Loucy (cell line): ENCODE results near the gene ARFIP1.

Experiments used
- H2AFZ ChIP-seq: fragments of 200-600 bp; sonication (generic); 2 replicates; pipeline ENCODE4 v1.6.0; 2016; ENCODE audit warnings: antibody characterized with exemption, mild to moderate bottlenecking, low read length, moderate library complexity
- H3F3A ChIP-seq: fragments of 200-600 bp; 2 replicates; pipeline ENCODE4 v1.6.0; 2016; ENCODE audit warnings: antibody characterized with exemption, low read depth, mild to moderate bottlenecking
- H3K27me3 ChIP-seq: fragments of 200-600 bp; sonication (generic); 2 replicates; pipeline ENCODE4 v1.6.1; 2014; ENCODE audit warnings: low read length, mild to moderate bottlenecking; ENCODE audit not compliant: insufficient read depth, poor library complexity, severe bottlenecking
- H3K36me3 ChIP-seq: fragments of 200-600 bp; sonication (generic); 2 replicates; pipeline ENCODE4 v1.6.1; 2016; ENCODE audit warnings: low read length; ENCODE audit not compliant: insufficient read depth
- H3K4me1 ChIP-seq: fragments of 200-600 bp; sonication (generic); 2 replicates; pipeline ENCODE4 v1.5.1; 2014; ENCODE audit warnings: low read length, mild to moderate bottlenecking; ENCODE audit not compliant: insufficient read depth, poor library complexity, severe bottlenecking
- H3K4me2 ChIP-seq: fragments of 200-600 bp; sonication (generic); 2 replicates; pipeline ENCODE4 v1.6.0; 2014; ENCODE audit warnings: antibody characterized with exemption, low read length, low read depth, mild to moderate bottlenecking; ENCODE audit not compliant: poor library complexity, severe bottlenecking
- H3K4me3 ChIP-seq: fragments of 200-600 bp; sonication (generic); 2 replicates; pipeline ENCODE4 v1.5.1; 2014; ENCODE audit warnings: low read length, mild to moderate bottlenecking, mixed read lengths; ENCODE audit not compliant: poor library complexity, severe bottlenecking
- H3K79me2 ChIP-seq: fragments of 200-600 bp; sonication (generic); 2 replicates; pipeline ENCODE4 v1.6.1; 2014; ENCODE audit warnings: low read length; ENCODE audit not compliant: insufficient read depth
- H3K9ac ChIP-seq: fragments of 200-600 bp; sonication (generic); 2 replicates; pipeline ENCODE4 v1.6.0; 2014; ENCODE audit warnings: mild to moderate bottlenecking, low read depth, low read length, moderate library complexity; ENCODE audit not compliant: poor library complexity, severe bottlenecking
- H3K9me2 ChIP-seq: fragments of 200-600 bp; sonication (generic); replicated peaks from 2 replicates; pipeline ENCODE4 v1.6.1; 2016; ENCODE audit warnings: low read depth, low read length, mixed read lengths
- H3K9me3 ChIP-seq: fragments of 200-600 bp; sonication (generic); 2 replicates; pipeline ENCODE4 v1.6.1; 2014; ENCODE audit warnings: mild to moderate bottlenecking, antibody characterized with exemption, low read length, low read depth; ENCODE audit not compliant: insufficient read depth
- H4K20me1 ChIP-seq: fragments of 200-600 bp; sonication (generic); 2 replicates; pipeline ENCODE4 v1.6.0; 2014; ENCODE audit warnings: antibody characterized with exemption, low read length, mild to moderate bottlenecking; ENCODE audit not compliant: insufficient read depth, poor library complexity, severe bottlenecking
- CTCF ChIP-seq: fragments of 200-600 bp; sonication (generic); conservative IDR thresholded peaks from 2 replicates; pipeline ENCODE4 v1.5.1; 2014; ENCODE audit warnings: mild to moderate bottlenecking, antibody characterized with exemption, low read length
- EZH2phosphoT487 ChIP-seq: fragments of 200-600 bp; IDR thresholded peaks from 2 replicates; pipeline ENCODE4 v1.6.1; 2018; ENCODE audit warnings: antibody characterized with exemption, mild to moderate bottlenecking, moderate library complexity, borderline replicate concordance

Gene ARFIP1

DNA sequence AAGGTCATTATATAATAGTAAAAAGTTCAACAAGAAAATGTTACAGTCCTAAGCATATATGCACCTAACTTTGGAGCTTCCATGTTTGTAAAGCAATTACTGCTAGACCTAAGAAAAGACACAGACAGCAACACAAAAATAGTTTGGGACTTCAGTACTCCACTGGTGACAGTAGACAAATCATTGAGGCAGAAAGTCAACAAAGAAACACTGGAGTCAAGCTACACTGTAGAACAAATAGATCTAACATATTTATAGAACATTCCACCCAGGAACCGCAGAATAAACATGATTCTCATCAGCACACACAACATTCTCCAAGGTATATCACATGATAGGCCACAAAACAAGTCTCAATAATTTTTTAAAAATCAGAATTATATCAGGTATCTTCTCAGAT, 42.6 kb downstream of the ARFIP1 start:
- Histone ChIP-seq H4K20me1 (no peaks in the 10 kb centered on the region), H3K9ac (no peak overlapping the region), H3K9me3 (0 out of 2 replicates have a peak, but pooled peaks cover 3% of the 10 kb centered on the region), H2AFZ (no peak overlapping the region), H3K4me1 (peaks cover 9% of the 10 kb centered on the region), H3K79me2 (peaks cover 12% of the 10 kb centered on the region; the same call in 1 of the 2 replicates), H3K27me3 (no peaks in the 10 kb centered on the region), H3K4me3 (no peak overlapping the region), H3K4me2 (no peak overlapping the region), H3F3A (no peaks in the 10 kb centered on the region), H3K9me2 (no peaks in the 10 kb centered on the region), H3K36me3 (peaks cover 10% of the 10 kb centered on the region; the same call in 1 of the 2 replicates)
- TF ChIP-seq EZH2phosphoT487 (no peak), CTCF (no peak)

DNA sequence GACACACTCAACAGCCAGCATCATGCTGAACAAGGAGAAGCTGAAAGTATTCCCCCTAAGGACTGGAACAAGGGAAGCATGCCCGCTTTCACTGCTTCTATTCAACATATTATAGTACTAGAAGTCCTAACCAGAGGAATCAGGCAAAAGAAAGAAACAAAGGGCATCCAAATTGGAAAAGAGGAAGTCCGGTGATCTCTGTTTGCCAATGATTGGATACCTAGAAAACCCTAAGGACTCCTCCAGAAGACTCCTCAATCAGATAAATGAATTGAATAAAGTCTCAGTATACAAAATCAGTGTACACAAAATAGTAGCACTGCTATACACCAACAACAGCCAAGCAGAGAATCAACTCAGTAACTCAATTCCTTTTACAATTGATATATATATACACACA, 44.8 kb downstream of the ARFIP1 start:
- Histone ChIP-seq H3K9me3 (0 out of 2 replicates have a peak, but pooled peaks cover 7% of the 10 kb centered on the region), H3K36me3 (peaks cover 6% of the 10 kb centered on the region; the same call in 1 of the 2 replicates), H3K4me1 (no peaks in the 10 kb centered on the region), H3K9me2 (no peaks in the 10 kb centered on the region), H3K4me3 (no peak overlapping the region), H3F3A (no peaks in the 10 kb centered on the region), H3K9ac (no peak overlapping the region), H2AFZ (no peak overlapping the region), H3K27me3 (no peaks in the 10 kb centered on the region), H4K20me1 (no peaks in the 10 kb centered on the region), H3K79me2 (no peaks in the 10 kb centered on the region), H3K4me2 (no peak overlapping the region)
- no peak for TF ChIP-seq EZH2phosphoT487
- no peak for TF ChIP-seq CTCF

DNA sequence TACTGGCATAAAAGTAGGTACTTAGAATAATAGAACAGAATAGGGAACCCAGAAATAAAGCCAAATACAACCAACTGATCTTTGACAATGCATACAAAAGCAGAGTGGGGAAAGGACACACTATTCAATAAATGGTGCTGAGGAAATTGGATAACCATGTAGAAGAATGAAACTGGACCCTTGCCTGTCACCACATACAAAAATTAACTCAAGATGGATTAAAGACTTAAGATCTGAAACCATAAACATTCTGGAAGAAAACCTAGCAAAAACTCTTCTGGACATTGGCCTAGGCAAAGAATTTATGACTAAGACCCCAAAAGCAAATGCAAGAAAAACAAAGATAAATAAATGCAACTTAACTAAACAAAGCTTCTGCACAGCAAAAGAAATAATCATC, 45.6 kb downstream of the ARFIP1 start:
- no peak overlapping the region for H3K9ac ChIP-seq
- 0 out of 2 replicates have a peak, but pooled peaks cover 7% of the 10 kb centered on the region for H3K9me3 ChIP-seq
- no peaks in the 10 kb centered on the region for H3K79me2 ChIP-seq
- H3K4me1 ChIP-seq, result no peaks in the 10 kb centered on the region
- H4K20me1 ChIP-seq, result no peaks in the 10 kb centered on the region
- no peak overlapping the region for H3K4me2 ChIP-seq
- H3K9me2 ChIP-seq, result no peaks in the 10 kb centered on the region
- no peaks in the 10 kb centered on the region for H3F3A ChIP-seq
- H3K4me3 ChIP-seq, result no peak overlapping the region
- no peak for TF ChIP-seq CTCF
- no peak for TF ChIP-seq EZH2phosphoT487
- no peak overlapping the region for H2AFZ ChIP-seq
- peaks cover under 1% of the 10 kb centered on the region; the same call in 1 of the 2 replicates for H3K36me3 ChIP-seq
- H3K27me3 ChIP-seq, result no peaks in the 10 kb centered on the region
